Activated T-cell treated with anti-CD3 and anti-CD28 coated beads for 1 hour (primary cell): Measurements from ENCODE around the gene WWOX.
"Not testable (repeated sequence)": the region's sequence is repeated elsewhere in the genome, so short reads cannot be mapped to it uniquely, and the experiment has no call there.

Source experiments
- DNase-seq: peaks from one replicate; pipeline ENCODE4 v3.0.0-alpha.2; 2020; ENCODE audit warnings: low read depth

The WWOX gene

DNA sequence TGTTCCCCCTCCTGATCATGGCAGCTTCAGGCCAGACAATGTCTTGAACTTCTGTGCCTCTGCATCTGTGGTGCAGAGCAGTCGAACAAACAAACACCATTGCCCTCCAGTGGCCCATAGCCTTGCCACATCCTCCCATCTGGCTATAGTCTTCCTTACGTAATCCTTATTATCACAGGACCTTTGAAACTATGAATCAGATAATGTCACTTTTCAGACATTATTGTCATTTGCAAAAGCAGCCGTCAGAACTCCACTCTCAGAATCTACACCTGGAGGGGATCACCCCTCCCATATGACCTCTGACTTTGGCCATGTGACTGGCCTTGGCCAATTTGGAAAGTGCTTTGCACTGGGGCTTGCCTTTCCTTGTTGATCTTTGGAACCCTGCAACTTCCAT lies 1113.8 kb downstream of the WWOX start:
- no peak for DNase-seq

DNA sequence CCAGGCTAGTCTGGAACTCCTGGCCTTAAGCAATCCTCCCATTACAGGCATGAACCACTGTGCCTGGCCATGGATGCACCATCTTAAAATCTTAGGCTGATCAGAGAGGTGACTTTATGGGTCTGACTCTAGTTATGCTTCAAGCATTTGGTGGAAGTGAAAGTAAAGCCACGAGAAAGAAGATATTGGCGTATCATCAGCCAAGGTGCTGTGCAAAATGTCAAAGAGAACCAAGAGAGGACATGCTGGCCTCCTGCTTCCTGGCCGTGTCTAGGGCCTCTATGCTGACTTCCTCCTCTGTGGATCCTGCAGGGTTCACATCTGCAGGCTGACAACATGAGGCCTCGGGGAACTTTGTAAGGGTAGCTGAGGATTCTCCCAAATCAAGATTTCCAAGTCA lies 1115.8 kb downstream of the WWOX start:
- DNase-seq: no peak

DNA sequence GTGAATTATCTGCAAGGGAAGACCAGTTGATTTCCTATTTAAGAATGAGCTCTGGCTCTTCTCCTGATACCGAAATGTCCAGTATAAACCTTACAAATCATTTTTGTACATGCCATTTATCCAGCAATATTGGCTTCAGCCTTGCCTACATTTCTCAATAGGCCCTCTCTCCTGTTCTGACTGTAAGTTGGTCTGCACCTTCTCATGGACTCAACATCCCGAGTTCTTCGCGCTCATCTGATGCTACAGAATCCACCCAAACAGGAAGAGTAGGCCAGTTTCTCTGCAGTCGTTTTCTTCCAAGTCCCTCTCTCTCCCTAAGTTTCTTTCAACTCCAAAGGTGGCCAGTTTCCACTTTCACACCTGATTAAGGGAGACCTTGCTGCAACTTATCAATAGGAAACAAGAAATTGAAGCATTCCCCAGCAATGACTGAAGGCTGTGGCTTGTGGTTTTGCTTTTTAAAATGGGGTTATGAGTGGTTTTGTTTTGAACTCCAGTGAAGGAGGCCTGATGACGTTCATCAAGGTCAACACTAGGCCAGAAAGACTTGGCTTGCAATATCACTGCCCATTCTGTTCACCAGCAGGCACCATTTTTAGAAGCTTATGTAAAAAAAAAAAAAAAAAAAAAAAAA lies 1118.0 kb downstream of the WWOX start:
- no peak for DNase-seq

DNA sequence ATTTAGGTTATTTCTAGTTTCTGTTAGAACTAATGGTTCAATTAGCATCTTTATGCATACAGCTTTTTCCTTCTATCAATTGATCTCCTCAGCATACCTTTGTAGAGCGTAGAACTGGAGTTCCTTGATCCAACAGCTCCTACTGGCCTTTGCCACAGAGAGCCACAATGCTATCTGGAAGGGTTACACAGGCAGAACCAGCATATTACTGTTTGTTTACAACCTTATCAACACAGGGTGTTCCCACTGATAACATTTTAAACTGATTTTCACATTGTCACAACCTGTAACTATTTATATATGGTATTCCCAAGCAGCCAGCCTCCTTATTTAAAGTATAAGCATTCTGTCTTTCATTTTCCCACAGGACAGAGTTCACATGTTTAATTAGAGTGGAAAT lies 1118.9 kb downstream of the WWOX start:
- no peak for DNase-seq

DNA sequence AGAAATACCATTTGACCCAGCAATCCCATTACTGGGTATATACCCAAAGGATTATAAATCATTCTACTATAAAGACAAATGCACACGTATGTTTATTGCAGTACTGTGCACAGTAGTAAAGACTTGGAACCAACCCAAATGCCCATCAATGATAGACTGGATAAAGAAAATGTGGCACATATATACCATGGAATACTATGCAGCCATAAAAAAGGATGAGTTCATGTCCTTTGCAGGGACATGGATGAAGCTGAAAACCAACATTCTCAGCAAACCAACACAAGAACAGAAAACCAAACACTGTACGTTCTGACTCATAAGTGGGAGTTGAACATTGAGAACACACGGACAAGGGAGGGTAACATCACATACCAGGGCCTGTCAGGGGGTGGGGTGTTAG lies 1126.5 kb downstream of the WWOX start:
- DNase-seq: not testable (repeated sequence)

DNA sequence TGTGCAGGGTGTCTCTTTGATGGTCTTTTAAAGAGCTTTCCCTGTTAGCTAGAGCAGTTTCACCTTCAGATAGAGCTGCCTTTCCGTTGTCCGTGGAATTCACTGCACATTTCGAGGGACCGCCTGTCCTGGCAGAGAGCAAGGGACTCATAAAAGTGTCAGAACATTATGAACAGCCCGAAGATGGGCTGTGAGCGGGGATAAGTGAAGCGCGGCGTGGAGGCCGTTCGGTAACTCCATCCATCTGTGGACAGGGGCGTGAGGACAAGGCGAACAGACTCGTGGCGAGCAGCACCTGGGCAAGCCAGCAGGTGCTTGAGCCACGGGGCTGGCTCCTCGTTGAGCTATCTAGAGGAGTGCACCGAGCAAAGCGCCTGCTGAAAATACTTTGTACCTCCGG lies 1129.9 kb downstream of the WWOX start:
- no peak for DNase-seq

DNA sequence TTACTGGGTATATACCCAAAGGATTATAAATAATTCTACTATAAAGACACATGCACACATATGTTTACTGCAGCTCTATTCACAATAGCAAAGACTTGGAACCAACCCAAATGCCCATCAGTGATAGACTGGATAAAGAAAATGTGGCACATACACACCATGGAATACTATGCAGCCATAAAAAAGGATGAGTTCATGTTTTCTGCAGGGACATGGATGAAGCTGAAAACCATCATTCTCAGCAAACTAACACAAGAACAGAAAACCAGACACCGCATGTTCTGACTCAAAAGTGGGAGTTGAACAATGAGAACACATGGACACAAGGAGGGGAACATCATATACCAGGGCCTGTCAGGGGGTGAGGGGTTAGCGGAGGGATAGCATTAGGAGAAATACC lies 1146.2 kb downstream of the WWOX start:
- not testable (repeated sequence) for DNase-seq

DNA sequence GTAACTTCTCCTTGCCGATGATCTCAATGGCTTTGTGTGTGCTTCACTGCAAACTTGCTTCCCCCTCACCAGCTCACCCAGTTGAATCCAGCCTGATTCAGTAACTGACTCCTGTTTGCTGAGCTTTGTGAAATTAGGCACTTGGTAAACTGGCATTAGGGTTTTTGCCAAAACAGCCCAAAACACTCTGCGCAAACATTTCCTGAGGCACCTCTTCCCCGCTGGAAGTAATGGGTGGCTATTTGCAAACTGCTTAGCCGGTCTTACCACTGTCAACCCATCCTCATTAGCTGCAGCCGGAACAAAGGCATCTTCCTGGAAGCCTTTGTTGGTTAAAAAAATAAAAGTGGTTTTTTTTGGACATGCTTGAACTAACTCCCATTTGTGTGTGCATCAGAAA lies 1147.9 kb downstream of the WWOX start:
- DNase-seq: no peak

DNA sequence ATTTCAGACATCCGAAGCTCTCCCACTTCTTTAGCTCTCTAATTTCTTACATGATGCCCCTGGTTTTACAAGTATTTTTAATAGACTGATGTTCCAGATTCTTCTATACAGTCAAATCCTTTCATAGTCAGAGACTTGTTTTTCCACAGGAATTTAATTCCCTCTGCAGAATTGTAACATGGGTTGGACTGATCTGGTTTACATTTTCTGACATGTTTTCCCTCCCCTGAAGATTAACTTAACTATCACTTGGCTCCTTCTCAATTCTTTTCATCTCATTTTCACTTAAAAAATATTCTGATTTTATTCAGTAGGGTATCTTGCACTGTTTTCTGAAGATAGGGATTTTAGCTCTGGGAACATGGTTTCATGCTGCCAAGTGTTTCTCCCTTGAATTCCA lies 1148.9 kb downstream of the WWOX start:
- DNase-seq: no peak

DNA sequence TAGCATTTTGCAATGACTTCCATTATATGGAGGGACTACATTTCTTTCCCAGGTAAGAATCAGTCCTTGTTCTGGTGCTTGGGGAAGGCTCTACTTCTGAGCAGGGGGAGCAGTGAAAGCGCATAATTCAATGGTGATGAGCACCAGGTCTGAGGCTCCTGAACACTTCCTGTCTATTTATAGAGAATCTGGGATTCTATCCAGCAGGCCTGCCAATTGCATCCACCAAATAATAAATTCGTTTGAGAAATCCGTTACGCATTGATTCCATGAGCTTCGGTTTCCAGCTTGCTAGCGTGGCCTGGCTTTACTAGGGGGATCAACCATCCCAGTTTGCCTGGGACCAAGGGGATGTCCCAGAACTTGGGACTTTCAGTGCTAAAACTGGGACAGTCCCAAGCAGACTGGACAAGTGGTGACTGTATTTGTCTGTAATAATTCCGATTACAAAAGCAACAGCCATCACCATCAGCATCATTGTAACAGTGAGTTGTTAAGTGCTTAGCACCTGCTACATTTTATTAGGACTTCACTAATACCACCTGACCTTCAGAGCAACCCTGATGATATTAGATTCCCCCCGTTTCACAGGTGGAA lies 1151.1 kb downstream of the WWOX start:
- DNase-seq: no peak

DNA sequence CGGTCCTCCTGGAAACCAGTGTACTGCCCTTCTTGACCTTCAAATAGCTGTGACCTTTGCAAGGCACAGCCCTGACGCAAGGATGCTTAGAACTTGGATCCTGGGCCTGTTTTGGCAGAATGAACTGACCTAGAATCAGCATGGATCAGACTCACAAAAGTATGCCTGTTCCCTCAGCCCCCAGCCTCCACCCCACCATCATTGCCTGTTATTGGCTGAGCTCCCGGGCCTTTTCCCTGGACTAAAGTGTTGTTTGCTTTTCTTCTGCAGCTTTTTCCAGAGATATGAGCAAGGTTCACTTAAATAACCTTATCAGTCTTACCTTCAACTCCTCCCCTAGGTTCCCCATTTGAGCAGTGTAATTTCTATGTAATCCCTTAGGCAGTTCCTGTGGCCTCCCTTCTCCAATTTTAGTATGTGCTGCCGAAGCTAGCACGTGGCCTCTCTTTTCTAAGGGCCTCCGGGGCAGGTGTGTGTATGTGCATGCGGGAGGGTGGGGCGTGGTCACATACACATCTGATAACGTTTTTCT lies 1153.7 kb downstream of the WWOX start:
- no peak for DNase-seq

DNA sequence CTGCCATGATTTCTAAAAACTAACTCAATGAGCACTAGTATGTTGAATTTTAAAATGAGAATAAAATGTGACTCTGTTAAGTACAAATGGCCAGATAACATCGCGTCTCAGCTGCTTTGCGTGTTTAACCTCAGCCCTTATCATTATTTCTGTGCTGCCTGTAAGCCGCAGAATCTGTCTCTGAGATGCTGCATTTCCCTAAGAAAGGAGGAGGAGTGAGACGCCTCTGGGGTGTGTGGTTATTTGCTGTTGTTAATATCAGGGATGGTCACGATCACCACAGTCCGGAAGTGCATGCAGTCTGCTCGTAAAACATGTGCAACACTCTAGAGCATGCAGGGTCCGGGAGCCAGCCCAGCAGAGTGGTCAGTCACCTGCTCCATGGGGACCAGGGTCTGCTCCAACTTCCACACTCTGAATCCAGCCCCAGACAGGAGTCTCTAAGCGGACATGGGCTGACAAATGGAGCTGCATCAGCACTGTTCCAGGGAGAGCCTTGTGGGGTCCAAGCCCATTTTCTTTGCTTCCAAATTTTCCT lies 1158.6 kb downstream of the WWOX start:
- no peak for DNase-seq

DNA sequence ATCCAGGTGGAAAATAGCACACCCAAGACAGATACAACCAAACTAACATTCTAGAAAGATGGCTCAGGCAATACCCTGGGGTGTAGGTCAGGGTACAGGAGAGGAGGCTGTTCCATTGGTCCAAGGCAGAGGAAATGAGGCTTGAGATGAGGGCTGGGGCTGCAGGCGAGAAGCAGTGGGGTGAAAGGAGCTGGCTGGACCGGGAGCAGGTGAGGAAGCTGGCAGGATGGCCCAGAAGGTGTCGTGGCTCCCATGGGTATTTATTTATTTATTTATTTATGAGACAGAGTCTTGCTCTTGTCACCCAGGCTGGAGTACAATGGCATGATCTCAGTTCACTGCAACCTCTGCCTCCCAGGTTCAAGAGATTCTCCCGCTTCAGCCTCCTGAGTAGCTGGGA lies 1161.4 kb downstream of the WWOX start:
- not testable (repeated sequence) for DNase-seq

DNA sequence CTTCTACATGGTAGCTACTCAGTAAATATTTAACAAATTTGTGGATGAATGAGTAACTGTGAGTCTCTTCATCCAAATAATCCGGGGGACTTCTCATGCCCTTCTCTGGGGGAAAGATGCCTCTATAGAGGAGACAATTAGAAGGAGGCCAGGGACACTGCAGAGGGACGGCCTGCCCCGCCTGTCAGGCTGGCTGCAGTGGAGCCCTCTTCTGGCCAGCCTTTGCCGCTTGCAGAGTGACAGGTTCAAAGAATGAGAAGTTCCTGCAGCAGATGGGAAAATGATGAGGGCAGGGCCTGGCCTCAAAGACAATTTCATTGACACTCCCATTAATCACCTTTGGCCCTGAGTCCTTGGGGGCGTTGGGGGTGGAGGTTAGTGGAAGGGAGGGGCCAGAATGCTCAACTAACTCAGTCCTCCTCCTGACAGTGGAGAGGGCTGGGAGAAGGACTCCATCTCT lies 1162.1 kb downstream of the WWOX start:
- DNase-seq: no peak

DNA sequence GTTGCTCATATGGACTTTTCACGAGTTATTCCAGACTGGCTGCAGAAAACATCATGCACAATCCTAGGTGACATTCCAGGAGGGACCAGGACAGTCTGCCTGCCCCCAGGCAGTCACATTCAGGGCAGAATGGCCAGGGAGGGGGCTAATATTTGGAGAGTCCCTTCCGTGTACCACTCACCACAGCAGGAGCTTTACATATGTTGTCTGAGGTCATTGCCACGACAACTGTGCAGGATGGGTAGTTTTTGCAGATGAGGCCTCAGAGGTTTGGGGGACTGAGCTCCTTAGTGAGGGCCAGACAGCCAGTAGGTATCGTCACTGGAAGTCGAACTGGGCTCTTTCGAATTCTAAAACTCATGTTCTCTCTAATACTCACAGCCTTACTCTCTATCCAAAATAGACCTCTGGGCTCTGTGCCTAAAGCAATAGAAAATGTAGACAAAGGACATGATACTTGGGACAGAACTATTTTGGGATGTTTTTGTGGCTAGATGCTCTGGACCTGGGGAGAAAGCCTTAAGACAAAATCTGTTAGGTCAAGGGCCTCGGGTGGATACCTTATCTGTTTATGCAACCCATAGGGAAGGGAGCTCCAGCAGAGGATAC lies 1162.6 kb downstream of the WWOX start:
- DNase-seq: no peak
